Osteoblast (primary cell): Measurements from ENCODE around the gene KLHL10. TPM values are rescaled to one million over a fixed set of nuclear protein-coding genes. Genes with fewer than 3 reads are reported as not detected.
A peak's percentile ranks its signal among the peaks of the same experiment; 100 is the strongest.

Source experiments
- DNase-seq: peaks from one replicate; pipeline ENCODE4 v3.0.0; 2011; ENCODE audit warnings: low spot score, mixed read lengths; ENCODE audit not compliant: insufficient read length; ENCODE audit errors: missing footprints
- H2AFZ ChIP-seq: 2 replicates; pipeline ENCODE4 v1.6.0; 2011; ENCODE audit warnings: mild to moderate bottlenecking, low read length
- H3K27ac ChIP-seq: 2 replicates; pipeline ENCODE4 v1.5.1; 2011; ENCODE audit warnings: mild to moderate bottlenecking, low read depth, low read length, moderate library complexity
- H3K27me3 ChIP-seq: 2 replicates; pipeline ENCODE4 v1.6.0; 2012; ENCODE audit warnings: mild to moderate bottlenecking, control low read depth, inconsistent platforms, low read length, moderate library complexity; ENCODE audit not compliant: insufficient read depth
- H3K36me3 ChIP-seq: 2 replicates; pipeline ENCODE4 v1.5.1; 2011; ENCODE audit warnings: mild to moderate bottlenecking, low read length, control low read depth, moderate library complexity; ENCODE audit not compliant: insufficient read depth
- H3K4me1 ChIP-seq: 2 replicates; pipeline ENCODE4 v1.5.1; 2011; ENCODE audit warnings: mild to moderate bottlenecking, low read length, control low read depth, moderate library complexity; ENCODE audit not compliant: insufficient read depth
- H3K4me2 ChIP-seq: 2 replicates; pipeline ENCODE4 v1.6.0; 2011; ENCODE audit warnings: mild to moderate bottlenecking, low read length; ENCODE audit not compliant: insufficient read depth
- H3K4me3 ChIP-seq: fragments of 200-600 bp; sonication (generic); 3 replicates; pipeline ENCODE4 v1.5.1; 2012; ENCODE audit warnings: mild to moderate bottlenecking, low read length, inconsistent platforms; ENCODE audit not compliant: insufficient read depth
- H3K79me2 ChIP-seq: 2 replicates; pipeline ENCODE4 v1.6.0; 2012; ENCODE audit warnings: mild to moderate bottlenecking, low read length, control low read depth, inconsistent platforms; ENCODE audit not compliant: insufficient read depth
- H3K9me3 ChIP-seq: 2 replicates; pipeline ENCODE4 v1.5.1; 2011; ENCODE audit warnings: low read depth, low read length, control low read depth
- H4K20me1 ChIP-seq: 2 replicates; pipeline ENCODE4 v1.6.0; 2012; ENCODE audit warnings: mild to moderate bottlenecking, low read length, control low read depth; ENCODE audit not compliant: insufficient read depth
- CTCF ChIP-seq: IDR thresholded peaks from 2 replicates; pipeline ENCODE4 v1.5.1; 2011; ENCODE audit warnings: mild to moderate bottlenecking, low read depth, low read length, moderate library complexity; ENCODE audit errors: extremely low read depth
- total RNA-seq: library from RNA; depleted of rRNA; stranded (reverse); fragments of >200 nt; gene quantifications from 2 replicates; pipeline ENCODE4 v1.2.3, GENCODE V29; 2012

The KLHL10 gene
- total RNA-seq, 1 donor, result 0.36 TPM

- Histone ChIP-seq H3K36me3 (peaks cover 90% of the 10 kb centered on the region), H3K4me2 (no peak overlapping the region), H3K4me3 (no peak overlapping the region), H3K27ac (no peak overlapping the region), H3K79me2 (peaks cover 38% of the 10 kb centered on the region), H4K20me1 (peaks cover 40% of the 10 kb centered on the region), H3K9me3 (no peaks in the 10 kb centered on the region), H3K4me1 (peaks cover 16% of the 10 kb centered on the region), H2AFZ (no peak overlapping the region), H3K27me3 (no peaks in the 10 kb centered on the region)
- TF ChIP-seq CTCF, result no peak
- DNase-seq, result no peak
Measured at GRCh38 chr17:41891135-41892020, 53.8 kb downstream of the KLHL10 start.

GRCh38 chr17:41892021-41892376 lies 54.4 kb downstream of the KLHL10 start:
- Histone ChIP-seq H3K4me2 (no peak overlapping the region), H3K36me3 (peaks cover 91% of the 10 kb centered on the region), H4K20me1 (peaks cover 42% of the 10 kb centered on the region), H3K4me3 (no peak overlapping the region), H3K27ac (no peak overlapping the region), H3K4me1 (peaks cover 16% of the 10 kb centered on the region), H3K9me3 (no peaks in the 10 kb centered on the region), H3K79me2 (peaks cover 41% of the 10 kb centered on the region), H3K27me3 (no peaks in the 10 kb centered on the region), H2AFZ (no peak overlapping the region)
- no peak for TF ChIP-seq CTCF
- no peak for DNase-seq

GRCh38 chr17:41893384-41893783 lies 55.8 kb downstream of the KLHL10 start:
- peaks cover 38% of the 10 kb centered on the region for H3K79me2 ChIP-seq
- TF ChIP-seq CTCF, result no peak

GRCh38 chr17:41894791-41895331 lies 57.2 kb downstream of the KLHL10 start:
- Histone ChIP-seq H3K4me3 (no peak overlapping the region), H2AFZ (no peak overlapping the region), H3K9me3 (no peaks in the 10 kb centered on the region), H3K79me2 (peaks cover 46% of the 10 kb centered on the region), H4K20me1 (peaks cover 51% of the 10 kb centered on the region), H3K4me2 (peak overlapping the region; percentile 23), H3K36me3 (peaks cover 92% of the 10 kb centered on the region), H3K27ac (peak overlapping the region; percentile 85), H3K4me1 (peaks cover 16% of the 10 kb centered on the region), H3K27me3 (no peaks in the 10 kb centered on the region)
- DNase-seq, result peak; percentile 89
- no peak for TF ChIP-seq CTCF

More at GRCh38 chr17:41893384-41893783, 55.8 kb downstream of the KLHL10 start:
- H3K4me3 ChIP-seq, result no peak overlapping the region
- no peak for DNase-seq
- H3K4me1 ChIP-seq, result peaks cover 16% of the 10 kb centered on the region
- H3K4me2 ChIP-seq, result no peak overlapping the region
- H3K27ac ChIP-seq, result no peak overlapping the region
- H3K27me3 ChIP-seq, result no peaks in the 10 kb centered on the region
- no peaks in the 10 kb centered on the region for H3K9me3 ChIP-seq
- peaks cover 49% of the 10 kb centered on the region for H4K20me1 ChIP-seq
- H3K36me3 ChIP-seq, result peaks cover 91% of the 10 kb centered on the region
- H2AFZ ChIP-seq, result no peak overlapping the region
